OCI-LY3 (cell line): ENCODE results near the gene KLHL3.

Experiments
- EZH2phosphoT487 ChIP-seq: fragments of 200-600 bp; shearing (Covaris generic); IDR thresholded peaks from 2 replicates; pipeline ENCODE4 v1.6.1; 2018; ENCODE audit warnings: antibody characterized with exemption, mixed run types, low read depth
- TF ChIP-seq, protein P1 (sequence below): fragments of 200-600, 300-600 bp; sonication (generic); IDR thresholded peaks from 2 replicates; pipeline ENCODE4 v1.5.1; 2014; ENCODE audit warnings: antibody characterized with exemption, low read length, low read depth

DNA sequence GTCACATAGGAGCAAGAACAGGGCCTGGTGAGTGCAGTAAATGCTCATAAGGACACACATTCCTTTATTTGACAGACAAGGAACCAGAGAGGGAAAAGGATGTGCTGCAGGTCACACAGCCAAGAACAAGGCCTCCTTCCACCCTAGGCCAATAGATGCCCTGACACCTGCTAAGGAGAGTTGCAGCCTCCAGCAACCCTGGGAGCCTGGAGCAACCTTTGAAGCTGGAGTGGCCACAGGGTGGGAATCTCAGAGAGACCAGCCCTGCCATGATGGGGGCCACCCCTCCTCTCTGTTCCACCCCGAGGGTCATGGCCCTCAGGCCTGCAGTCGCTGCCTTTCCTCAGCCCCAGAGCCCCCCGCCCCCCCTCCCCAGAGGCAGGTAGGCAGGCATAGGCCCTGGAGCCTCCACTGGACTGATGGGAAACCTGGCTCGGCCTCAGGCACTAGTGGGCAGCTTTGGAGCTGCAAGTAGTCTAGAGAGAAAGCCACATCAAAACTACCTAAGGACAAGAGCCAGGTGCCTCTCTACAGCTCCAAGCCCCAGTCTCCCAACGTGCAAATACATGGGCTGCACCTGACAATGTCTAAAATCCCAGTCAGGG, 120.6 kb downstream of the KLHL3 start:
- TF ChIP-seq, protein P1, sequence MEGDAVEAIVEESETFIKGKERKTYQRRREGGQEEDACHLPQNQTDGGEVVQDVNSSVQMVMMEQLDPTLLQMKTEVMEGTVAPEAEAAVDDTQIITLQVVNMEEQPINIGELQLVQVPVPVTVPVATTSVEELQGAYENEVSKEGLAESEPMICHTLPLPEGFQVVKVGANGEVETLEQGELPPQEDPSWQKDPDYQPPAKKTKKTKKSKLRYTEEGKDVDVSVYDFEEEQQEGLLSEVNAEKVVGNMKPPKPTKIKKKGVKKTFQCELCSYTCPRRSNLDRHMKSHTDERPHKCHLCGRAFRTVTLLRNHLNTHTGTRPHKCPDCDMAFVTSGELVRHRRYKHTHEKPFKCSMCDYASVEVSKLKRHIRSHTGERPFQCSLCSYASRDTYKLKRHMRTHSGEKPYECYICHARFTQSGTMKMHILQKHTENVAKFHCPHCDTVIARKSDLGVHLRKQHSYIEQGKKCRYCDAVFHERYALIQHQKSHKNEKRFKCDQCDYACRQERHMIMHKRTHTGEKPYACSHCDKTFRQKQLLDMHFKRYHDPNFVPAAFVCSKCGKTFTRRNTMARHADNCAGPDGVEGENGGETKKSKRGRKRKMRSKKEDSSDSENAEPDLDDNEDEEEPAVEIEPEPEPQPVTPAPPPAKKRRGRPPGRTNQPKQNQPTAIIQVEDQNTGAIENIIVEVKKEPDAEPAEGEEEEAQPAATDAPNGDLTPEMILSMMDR: no peak
- TF ChIP-seq EZH2phosphoT487: no peak
